ENCODE data around the gene PIP5K1C. TPM values are rescaled to one million over a fixed set of nuclear protein-coding genes. Genes with fewer than 3 reads are reported as not detected.

The PIP5K1C gene
- total and polyA plus RNA-seq, 8 donors, result 8.6 to 164 (median 25.6) TPM

GRCh38 chr19:3723110-3723488 lies 22.8 kb upstream of the PIP5K1C start:
- no peak for TF ChIP-seq POLR2AphosphoS5 (IDR thresholded peaks at IDR 0.05)
- no peak for TF ChIP-seq POLR2A (IDR thresholded peaks at IDR 0.05)
- TF ChIP-seq, protein P1, sequence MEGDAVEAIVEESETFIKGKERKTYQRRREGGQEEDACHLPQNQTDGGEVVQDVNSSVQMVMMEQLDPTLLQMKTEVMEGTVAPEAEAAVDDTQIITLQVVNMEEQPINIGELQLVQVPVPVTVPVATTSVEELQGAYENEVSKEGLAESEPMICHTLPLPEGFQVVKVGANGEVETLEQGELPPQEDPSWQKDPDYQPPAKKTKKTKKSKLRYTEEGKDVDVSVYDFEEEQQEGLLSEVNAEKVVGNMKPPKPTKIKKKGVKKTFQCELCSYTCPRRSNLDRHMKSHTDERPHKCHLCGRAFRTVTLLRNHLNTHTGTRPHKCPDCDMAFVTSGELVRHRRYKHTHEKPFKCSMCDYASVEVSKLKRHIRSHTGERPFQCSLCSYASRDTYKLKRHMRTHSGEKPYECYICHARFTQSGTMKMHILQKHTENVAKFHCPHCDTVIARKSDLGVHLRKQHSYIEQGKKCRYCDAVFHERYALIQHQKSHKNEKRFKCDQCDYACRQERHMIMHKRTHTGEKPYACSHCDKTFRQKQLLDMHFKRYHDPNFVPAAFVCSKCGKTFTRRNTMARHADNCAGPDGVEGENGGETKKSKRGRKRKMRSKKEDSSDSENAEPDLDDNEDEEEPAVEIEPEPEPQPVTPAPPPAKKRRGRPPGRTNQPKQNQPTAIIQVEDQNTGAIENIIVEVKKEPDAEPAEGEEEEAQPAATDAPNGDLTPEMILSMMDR (IDR thresholded peaks at IDR 0.05), result no peak
- no peak for TF ChIP-seq EP300 (IDR thresholded peaks at IDR 0.05)
- Histone ChIP-seq H3K27me3 (peaks cover 0 to 68% (median 36%) of the 10 kb centered on the region in 3 donors), H3K9me3 (no peaks in the 10 kb centered on the region), H3K4me1 (peaks cover 4 to 85% (median 58%) of the 10 kb centered on the region in 4 donors), H3K4me3 (peak overlapping the region in 2 of 4 donors; percentile 54 to 57), H3K36me3 (no peaks in the 10 kb centered on the region), H3K27ac (peak overlapping the region; percentile 78 to 88 (median 86))
- 74 to 91% (median 86%) methylated on average over 5 of the region's 5 CpGs for WGBS, 5 donors
- intact Hi-C loops (cut with DNase I; ENCODE audit: low total_unique reads), result no loop called here
- DNase-seq, result no peak

DNA sequence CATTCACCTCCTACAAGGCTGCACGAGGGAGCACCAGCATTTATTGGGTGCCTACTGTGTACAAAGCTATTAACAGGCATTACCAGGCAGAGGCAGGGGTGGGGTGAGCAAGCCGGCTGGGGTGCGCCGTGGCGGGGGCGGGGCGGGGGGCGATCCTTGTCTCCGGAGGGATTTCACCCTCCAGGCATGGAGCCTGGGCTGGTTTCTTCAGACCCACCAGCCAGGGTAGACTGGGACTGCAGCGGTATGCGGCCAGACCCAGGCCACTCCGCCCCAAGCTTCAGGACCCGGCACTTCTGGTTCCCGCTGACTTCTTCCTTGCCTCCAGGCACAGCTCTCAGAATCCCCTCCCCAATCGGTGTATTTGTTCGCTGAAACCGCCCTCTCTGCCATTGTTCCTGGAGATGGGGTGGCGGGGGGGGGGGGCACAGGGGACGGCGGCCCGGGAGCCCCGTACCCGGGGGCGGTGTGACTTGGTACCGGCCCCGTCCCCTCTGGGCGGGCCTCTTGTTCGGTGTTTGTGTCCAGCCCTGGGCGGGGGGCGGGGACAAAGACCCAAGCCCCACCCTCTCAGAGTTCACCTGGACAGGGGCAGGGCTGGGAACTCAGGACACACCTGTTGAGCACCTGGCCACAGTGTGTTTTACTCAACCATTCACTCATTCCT lies 22.3 kb upstream of the PIP5K1C start:
- Histone ChIP-seq H3K9me3 (no peaks in the 10 kb centered on the region), H3K27ac (peak overlapping the region; percentile 78 to 88 (median 86)), H3K27me3 (peaks cover 0 to 68% (median 36%) of the 10 kb centered on the region in 3 donors), H3K4me3 (peak overlapping the region; percentile 44 to 57 (median 49)), H3K4me1 (peaks cover 4 to 82% (median 56%) of the 10 kb centered on the region in 4 donors), H3K36me3 (no peaks in the 10 kb centered on the region)
- intact Hi-C loops (cut with DNase I; ENCODE audit: low total_unique reads), result no loop called here
- WGBS, 5 donors, result 1 to 4% (median 3%) methylated on average over 17 to 30 of the region's 30 CpGs
- TF ChIP-seq POLR2AphosphoS5 (IDR thresholded peaks at IDR 0.05), result peak in 2 of 3 donors; percentile 7 to 35
- TF ChIP-seq, protein P1 (IDR thresholded peaks at IDR 0.05), result no peak
- peak; percentile 86 to 93 for DNase-seq

GRCh38 chr19:3721887-3722442 lies 21.7 kb upstream of the PIP5K1C start:
- intact Hi-C loops (cut with DNase I; ENCODE audit: low total_unique reads), result no loop called here
- H3K36me3 ChIP-seq, result no peaks in the 10 kb centered on the region
- H3K4me3 ChIP-seq, result peak overlapping the region; percentile 44 to 57 (median 49)
- WGBS, 5 donors, result 2 to 7% (median 2%) methylated on average over 17 to 26 of the region's 26 CpGs
- peak overlapping the region; percentile 78 to 88 (median 86) for H3K27ac ChIP-seq
- DNase-seq, result no peak
- H3K9me3 ChIP-seq, result no peaks in the 10 kb centered on the region
- peaks cover 4 to 76% (median 56%) of the 10 kb centered on the region in 4 donors for H3K4me1 ChIP-seq
- H3K27me3 ChIP-seq, result peaks cover 0 to 68% (median 36%) of the 10 kb centered on the region in 3 donors
- TF ChIP-seq, protein P1 (IDR thresholded peaks at IDR 0.05), result no peak
- no peak for TF ChIP-seq EP300 (IDR thresholded peaks at IDR 0.05)
- no peak for TF ChIP-seq POLR2AphosphoS5 (IDR thresholded peaks at IDR 0.05)
- TF ChIP-seq POLR2A (IDR thresholded peaks at IDR 0.05), result no peak

DNA sequence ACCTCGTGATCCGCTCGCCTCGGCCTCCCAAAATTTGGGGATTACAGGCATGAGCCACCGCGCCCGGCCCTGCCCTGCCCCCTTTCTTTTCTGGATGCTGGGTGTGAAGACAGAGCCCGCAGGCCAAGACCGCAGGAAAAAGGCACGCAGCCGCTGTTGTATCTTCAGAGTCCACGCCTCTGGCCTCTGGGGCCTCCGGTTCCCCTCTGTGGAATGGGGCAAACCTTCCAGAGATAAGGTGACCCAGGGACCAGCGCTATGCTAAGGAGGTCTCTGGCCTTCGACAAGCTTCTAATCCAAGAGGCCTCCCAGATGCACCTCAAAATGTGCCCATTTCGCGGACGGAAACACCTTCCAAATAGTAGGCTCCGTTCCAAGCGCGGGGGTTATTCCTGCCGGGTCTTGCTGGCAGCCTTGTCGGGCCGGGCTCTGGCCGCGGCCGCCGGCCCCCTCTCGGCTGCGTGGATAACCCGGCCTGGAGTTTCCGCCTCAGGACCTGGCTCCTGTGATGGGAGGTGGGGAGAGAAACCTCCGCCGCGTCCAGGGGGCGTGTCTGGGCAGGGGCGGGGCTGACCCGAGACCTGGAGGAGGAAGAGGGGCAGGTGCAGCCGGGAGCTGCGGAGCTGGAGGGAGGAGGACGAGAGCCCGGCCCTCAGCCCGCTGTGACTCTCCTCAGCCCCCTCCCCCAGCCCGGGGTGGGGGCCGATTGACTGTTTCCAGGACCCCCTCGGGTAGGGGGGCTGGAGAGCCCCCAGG lies 21.0 kb upstream of the PIP5K1C start:
- TF ChIP-seq POLR2A (IDR thresholded peaks at IDR 0.05) (peak in 2 of 4 donors; percentile 38 to 62), POLR2AphosphoS5 (IDR thresholded peaks at IDR 0.05) (peak; percentile 58 to 92 (median 86)), EP300 (IDR thresholded peaks at IDR 0.05) (no peak)
- TF ChIP-seq, protein P1 (IDR thresholded peaks at IDR 0.05), result peak in 1 of 7 experiments; percentile 29
- H3K4me3 ChIP-seq, result peak overlapping the region; percentile 44 to 57 (median 49)
- WGBS, 5 donors, result 12 to 21% (median 14%) methylated on average over 33 to 46 of the region's 46 CpGs
- no peaks in the 10 kb centered on the region for H3K9me3 ChIP-seq
- intact Hi-C loops (cut with DNase I; ENCODE audit: low total_unique reads), result no loop called here
- DNase-seq, result peak; percentile 97 to 98
- no peaks in the 10 kb centered on the region for H3K36me3 ChIP-seq
- H3K27me3 ChIP-seq, result peaks cover 0 to 68% (median 36%) of the 10 kb centered on the region in 3 donors
- H3K4me1 ChIP-seq, result peaks cover 4 to 76% (median 54%) of the 10 kb centered on the region in 4 donors
- peak overlapping the region; percentile 78 to 88 (median 86) for H3K27ac ChIP-seq
